NCI-H1436 treated with DMSO at 0.1 percent for 48 hours (cell line): ENCODE data around the gene JARID2.

Source experiments
- DNase-seq: peaks from one replicate; lab custom pipeline; 2025; lab: John Stamatoyannopoulos, UW

JARID2 gene

GRCh38 chr6:15549371-15549770 lies 303.5 kb downstream of the JARID2 start:
- no peak for DNase-seq

- no peak for DNase-seq
These were observed 304.8 kb downstream of the JARID2 start for GRCh38 chr6:15550546-15551123.

DNA sequence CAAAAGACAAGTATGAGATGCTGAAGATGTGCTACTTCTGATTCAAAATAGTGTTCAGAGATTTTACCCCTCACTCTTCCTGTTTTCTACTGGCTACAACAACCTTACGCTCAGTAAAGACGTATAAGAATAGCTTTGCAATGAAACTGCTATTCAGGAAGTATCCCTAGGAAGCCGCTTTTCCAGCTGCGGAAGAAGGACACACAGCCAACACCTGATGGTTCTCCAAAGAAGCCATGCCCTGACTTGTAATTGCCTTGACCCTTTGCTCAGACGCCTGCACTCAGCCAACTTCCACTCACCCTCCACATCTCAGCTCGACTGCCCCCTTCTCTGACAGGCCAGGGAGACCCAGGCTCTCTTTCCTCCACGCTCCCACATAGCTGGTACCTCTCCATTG lies 305.4 kb downstream of the JARID2 start:
- no peak for DNase-seq

- no peak for DNase-seq
These were observed 305.9 kb downstream of the JARID2 start for GRCh38 chr6:15551798-15552197.

DNA sequence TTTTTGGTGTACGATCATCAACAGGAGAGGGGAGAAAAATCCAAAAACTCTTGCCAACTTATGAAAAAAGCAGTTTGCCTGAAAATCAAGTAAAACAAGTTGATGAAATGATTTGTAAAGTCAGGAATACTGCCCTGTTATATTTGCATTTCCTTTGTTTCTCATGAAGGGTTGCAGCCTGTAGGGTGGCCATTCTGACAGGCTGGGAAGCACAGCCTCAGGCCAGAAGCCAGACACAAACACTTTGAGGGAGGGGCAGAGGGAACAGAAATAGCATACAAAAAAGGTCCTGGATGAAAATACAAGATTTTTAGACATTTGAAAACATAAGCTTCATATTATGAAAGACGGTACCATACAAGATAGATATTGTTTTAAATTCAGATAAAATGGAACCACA lies 307.2 kb downstream of the JARID2 start:
- no peak for DNase-seq

DNA sequence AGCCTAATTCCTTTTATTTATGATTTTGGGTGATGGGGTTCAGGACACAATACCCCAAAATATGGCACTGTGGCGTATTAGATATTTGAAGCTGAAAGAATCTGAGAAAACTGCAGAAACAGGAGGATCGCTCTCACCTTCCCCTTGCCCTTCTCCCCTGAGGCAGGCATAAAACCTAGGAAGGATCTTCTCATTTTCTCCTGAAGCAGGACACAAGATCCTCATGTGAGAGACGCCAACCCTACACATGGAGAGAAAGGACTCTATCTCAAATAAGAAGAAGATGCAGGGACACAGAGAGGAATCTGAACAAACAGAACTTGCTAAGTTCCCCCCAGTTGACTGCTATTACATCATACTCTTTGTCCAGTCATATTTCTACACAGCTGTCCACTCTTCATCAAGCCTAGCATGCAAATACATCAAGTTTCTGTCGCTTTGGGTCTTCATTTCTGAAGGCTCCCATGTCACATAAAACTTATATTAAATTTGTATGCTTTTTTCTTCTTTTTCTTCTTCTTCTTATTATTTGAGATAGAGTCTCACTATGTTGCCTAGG lies 307.9 kb downstream of the JARID2 start:
- DNase-seq, result no peak

DNA sequence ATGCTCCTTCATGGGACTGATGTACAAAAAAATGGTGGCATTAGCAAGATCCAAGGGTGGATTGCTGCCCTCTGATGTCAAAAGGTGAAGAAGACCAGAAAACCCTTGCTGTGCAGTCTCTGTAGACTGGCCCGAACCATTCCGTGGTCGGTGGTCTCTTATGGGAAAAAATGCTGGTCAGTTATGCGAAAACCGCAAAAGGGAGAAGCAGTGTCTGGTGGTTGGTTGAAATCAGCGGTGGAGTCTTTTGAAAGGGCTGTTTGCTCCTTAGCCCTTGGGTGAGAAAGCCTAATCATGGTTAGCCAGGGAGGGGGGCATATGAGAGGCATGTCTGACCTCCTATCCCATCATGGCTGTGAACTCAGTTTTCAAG lies 308.8 kb downstream of the JARID2 start:
- no peak for DNase-seq

- no peak for DNase-seq
These were observed 309.5 kb downstream of the JARID2 start for GRCh38 chr6:15555101-15556038.

- DNase-seq, result no peak
These were observed 310.8 kb downstream of the JARID2 start for GRCh38 chr6:15556711-15557110.

DNA sequence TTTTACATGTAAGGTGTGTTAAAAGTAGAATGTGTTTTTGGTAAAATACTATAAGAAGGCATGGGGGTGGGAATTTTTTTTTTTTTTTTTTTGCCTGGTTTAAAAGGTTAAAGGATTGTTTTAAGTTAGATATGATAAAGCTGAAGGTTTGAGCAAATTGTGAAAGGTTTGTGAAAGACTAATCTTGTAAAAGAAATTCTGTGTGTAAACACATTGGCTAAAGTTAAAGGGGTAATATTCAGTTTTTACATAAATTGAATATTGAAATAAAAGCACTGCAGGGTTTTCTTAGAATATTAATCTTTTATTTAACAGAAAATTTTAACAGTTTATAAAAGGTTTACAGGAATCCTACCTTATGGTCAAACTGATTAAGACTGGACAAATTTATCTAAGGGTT lies 311.3 kb downstream of the JARID2 start:
- DNase-seq, result no peak

DNA sequence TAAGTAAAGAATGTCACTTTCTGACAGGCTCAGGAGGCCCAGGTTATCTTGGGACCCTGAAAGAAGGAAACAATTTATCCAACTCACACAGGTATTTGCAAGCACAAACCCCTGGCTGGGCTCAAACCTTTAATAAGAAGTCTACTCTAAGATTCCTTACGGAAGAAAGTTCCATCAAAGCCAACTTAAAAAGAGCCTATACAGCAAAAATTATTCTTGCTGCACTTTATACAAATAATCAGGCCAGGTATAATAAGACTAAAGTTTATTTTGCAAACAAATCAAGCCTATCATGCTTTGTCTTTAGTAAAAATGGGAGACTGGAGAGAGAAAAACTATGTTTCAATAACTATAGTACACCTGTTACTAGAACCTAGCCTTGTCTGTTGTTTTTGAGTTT lies 314.8 kb downstream of the JARID2 start:
- no peak for DNase-seq

DNA sequence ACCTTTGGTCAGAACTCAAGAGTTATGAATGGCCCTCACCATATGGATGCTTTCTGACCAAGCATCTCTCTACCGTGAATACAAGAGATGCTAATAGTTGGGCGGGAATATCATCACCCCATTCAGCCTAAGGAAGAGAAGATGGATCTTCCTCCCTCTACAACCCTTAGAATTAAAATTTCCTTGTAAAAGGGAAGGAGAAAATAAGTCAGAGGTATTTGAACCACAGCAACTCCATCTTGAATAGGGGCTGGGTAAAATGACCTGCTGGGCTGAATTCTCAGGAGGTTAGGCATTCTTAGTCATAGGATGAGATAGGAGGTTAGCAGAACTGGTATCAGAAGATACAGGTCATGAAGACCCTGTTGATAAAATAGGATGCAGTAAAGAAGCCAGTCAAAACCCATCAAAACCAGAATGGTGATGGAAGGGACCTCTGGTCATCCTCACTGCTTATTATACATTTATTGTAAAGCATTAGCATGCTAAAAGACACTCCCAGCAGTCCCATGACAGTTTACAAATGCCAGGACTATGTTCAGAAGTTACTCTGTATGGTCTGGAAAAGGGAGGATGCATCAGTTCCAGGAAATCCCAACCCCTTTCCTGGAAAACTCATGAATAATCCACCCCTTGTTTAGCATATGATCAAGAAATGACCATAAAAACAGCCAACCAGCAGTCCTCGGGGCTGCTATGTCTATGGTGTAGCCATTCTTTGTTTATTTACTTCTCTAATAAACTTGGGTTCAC lies 315.8 kb downstream of the JARID2 start:
- no peak for DNase-seq

- DNase-seq, result no peak
These were observed 317.1 kb downstream of the JARID2 start for GRCh38 chr6:15562977-15563376.

- DNase-seq, result no peak
These were observed 323.4 kb downstream of the JARID2 start for GRCh38 chr6:15569035-15569995.

DNA sequence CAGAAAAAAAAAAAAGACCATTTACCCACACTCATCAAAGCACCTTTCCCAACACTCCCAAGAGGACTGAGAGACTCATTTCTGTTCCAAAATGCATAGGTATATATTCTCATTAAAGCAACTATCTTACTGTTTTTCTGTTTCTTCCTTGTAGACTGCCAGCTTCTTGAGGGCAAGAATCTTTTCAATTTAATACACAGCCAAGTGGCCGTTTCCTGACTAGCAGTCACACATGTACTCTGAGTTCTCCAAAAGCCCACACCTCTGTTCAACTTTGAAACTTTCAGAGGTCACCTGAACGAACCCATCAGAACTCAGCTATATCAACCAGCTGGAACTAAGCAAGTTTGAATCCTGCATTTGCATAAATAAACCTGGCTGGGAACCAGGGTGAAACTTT lies 324.3 kb downstream of the JARID2 start:
- no peak for DNase-seq
